MCF 10A (cell line): ENCODE data around the gene HDGF. TPM values are rescaled to one million over a fixed set of nuclear protein-coding genes. Genes with fewer than 3 reads are reported as not detected.
A peak's percentile ranks its signal among the peaks of the same experiment; 100 is the strongest.

Source experiments
- BruUV-seq: library from RNA; stranded (reverse); fragments of 400-500 nt; replicated peaks from 2 replicates; lab custom pipeline; 2021; lab: Mats Ljungman, UMichigan
- CTCF ChIA-PET: fragments of 300-600 bp; sonication (Branson Sonifier 250); formaldehyde crosslinking; extraction: SDS; loops from one replicate; lab custom pipeline; 2021; ENCODE audit warnings: antibody characterized with exemption, inconsistent platforms; lab: Yijun Ruan, JAX
- POLR2A ChIA-PET: fragments of 300-600, 350-650 bp; sonication (Branson Sonifier 250); formaldehyde crosslinking; extraction: SDS; loops from one replicate; lab custom pipeline; 2020; ENCODE audit warnings: antibody characterized with exemption, inconsistent platforms; lab: Yijun Ruan, JAX
- DNase-seq: peaks from one replicate; pipeline ENCODE4 v3.0.0-alpha.2; 2018; ENCODE audit not compliant: unreplicated experiment
- H3K27ac Mint-ChIP-seq: one replicate; pipeline ENCODE4 v1.8.0; 2022; ENCODE audit warnings: mild to moderate bottlenecking, low read depth, mixed read lengths; ENCODE audit not compliant: unreplicated experiment
- H3K27me3 Mint-ChIP-seq: one replicate; pipeline ENCODE4 v1.8.0; 2022; ENCODE audit warnings: mixed read lengths; ENCODE audit not compliant: insufficient read depth, unreplicated experiment
- H3K36me3 Mint-ChIP-seq: one replicate; pipeline ENCODE4 v1.8.0; 2022; ENCODE audit warnings: mild to moderate bottlenecking, moderate library complexity, mixed read lengths; ENCODE audit not compliant: insufficient read depth, unreplicated experiment
- H3K4me1 Mint-ChIP-seq: one replicate; pipeline ENCODE4 v1.8.0; 2022; ENCODE audit warnings: mixed read lengths; ENCODE audit not compliant: insufficient read depth, unreplicated experiment
- H3K4me3 Mint-ChIP-seq: one replicate; pipeline ENCODE4 v1.8.0; 2022; ENCODE audit warnings: mild to moderate bottlenecking, moderate library complexity, mixed read lengths; ENCODE audit not compliant: unreplicated experiment
- H3K9me3 Mint-ChIP-seq: one replicate; pipeline ENCODE4 v1.8.0; 2022; ENCODE audit warnings: mixed read lengths; ENCODE audit not compliant: unreplicated experiment
- CTCF ChIP-seq: fragments of 200-600 bp; IDR thresholded peaks from one replicate; pipeline ENCODE4 v1.8.0; 2022; ENCODE audit warnings: antibody characterized with exemption, mild to moderate bottlenecking; ENCODE audit not compliant: unreplicated experiment
- intact Hi-C: fragments of 100-400 bp; cut with micrococcal nuclease; formaldehyde crosslinking; loops from 2 replicates; pipeline ENCODE4 v1.14.1; 2022
- total RNA-seq: library from RNA; stranded (reverse); gene quantifications from 2 replicates; pipeline ENCODE4 v1.2.3, GENCODE V29; 2022

The HDGF gene
- total RNA-seq, 1 experiment from 2014 or later = 707 TPM

GRCh38 chr1:156740741-156741480 is 10.6 kb downstream of the HDGF start, which contains the start of gene MRPL24:
Gene MRPL24, minus strand, starts transcription at chr1:156741088. Its CDS starts 2,384 bp downstream, at chr1:156738704.
- intact Hi-C loops = loop anchor here (2.0 to 10.0 kb wide), 2 partner anchors 26 to 236 kb away; partner anchors contain the start of genes MEF2D and PRCC
- Mint-ChIP-seq H3K4me3 (peak within 1 kb of the TSS; percentile 100), H3K36me3 (peaks cover 81% of the 10 kb centered on the region), H3K27me3 (no peaks in the 10 kb centered on the region), H3K9me3 (no peaks in the 10 kb centered on the region), H3K4me1 (peaks cover 30% of the 10 kb centered on the region), H3K27ac (peak within 1 kb of the TSS; percentile 98)
- ChIA-PET POLR2A (interaction anchor here (0.6 to 10.4 kb wide), 21 partner anchors 11 to 689 kb away, joined by 3 to 375 read pairs (median 4); partner anchors contain the start of genes CCT3, HDGF, ISG20L2 and MEF2D), CTCF (interaction anchor here (0.6 to 10.3 kb wide), 11 partner anchors 8 to 150 kb away, joined by 3 to 136 read pairs (median 4); partner anchors contain the start of genes ISG20L2, METTL25B and PRCC)
- BruUV-seq = no TSS peak
- peak; percentile 100 for DNase-seq
- no peak for TF ChIP-seq CTCF

GRCh38 chr1:156740237-156740740 is 11.2 kb downstream of the HDGF start:
- H3K4me1 Mint-ChIP-seq = peaks cover 23% of the 10 kb centered on the region
- peak; percentile 44 for DNase-seq
- TF ChIP-seq CTCF = no peak
- POLR2A ChIA-PET = interaction anchor here (0.9 to 10.4 kb wide), 13 partner anchors 11 to 689 kb away, joined by 3 to 375 read pairs (median 5); partner anchors contain the start of genes CCT3, HDGF, ISG20L2 and METTL25B
- no peaks in the 10 kb centered on the region for H3K27me3 Mint-ChIP-seq
- no peaks in the 10 kb centered on the region for H3K9me3 Mint-ChIP-seq
- intact Hi-C loops = loop anchor here (2.0 to 10.0 kb wide), 2 partner anchors 27 to 235 kb away; partner anchors contain the start of genes MEF2D and PRCC
- H3K36me3 Mint-ChIP-seq = peaks cover 81% of the 10 kb centered on the region
- BruUV-seq = TSS peak; percentile 3
- H3K4me3 Mint-ChIP-seq = peak overlapping the region; percentile 100
- CTCF ChIA-PET = interaction anchor here (0.6 to 10.3 kb wide), 7 partner anchors 12 to 79 kb away, joined by 3 to 136 read pairs (median 4); partner anchors contain the start of genes ISG20L2, METTL25B and PRCC
- H3K27ac Mint-ChIP-seq = peak overlapping the region; percentile 98

- peak overlapping the region; percentile 100 for H3K4me3 Mint-ChIP-seq
- H3K4me1 Mint-ChIP-seq = peaks cover 18% of the 10 kb centered on the region
- no peak for TF ChIP-seq CTCF
- ChIA-PET POLR2A (interaction anchor here (0.7 to 10.4 kb wide), 5 partner anchors 9 to 78 kb away, joined by 3 to 375 read pairs (median 194); partner anchors contain the start of genes HDGF, ISG20L2, METTL25B and PRCC), CTCF (interaction anchor here (0.5 to 10.3 kb wide), 3 partner anchors 11 to 29 kb away, joined by 5 to 136 read pairs (median 12); partner anchors contain the start of genes ISG20L2, METTL25B and PRCC)
- H3K27me3 Mint-ChIP-seq = no peaks in the 10 kb centered on the region
- DNase-seq = no peak
- peaks cover 83% of the 10 kb centered on the region for H3K36me3 Mint-ChIP-seq
- H3K9me3 Mint-ChIP-seq = no peaks in the 10 kb centered on the region
- intact Hi-C loops = no loop called here
- BruUV-seq = no TSS peak
- peak overlapping the region; percentile 39 for H3K27ac Mint-ChIP-seq
Measured at GRCh38 chr1:156738916-156739315, 12.6 kb downstream of the HDGF start.
